ENCODE measurements around the gene PSTPIP2.
A peak's percentile ranks its signal among the peaks of the same experiment; 100 is the strongest.
"Not testable (repeated sequence)": the region's sequence is repeated elsewhere in the genome, so short reads cannot be mapped to it uniquely, and the experiment has no call there.

The PSTPIP2 gene

DNA sequence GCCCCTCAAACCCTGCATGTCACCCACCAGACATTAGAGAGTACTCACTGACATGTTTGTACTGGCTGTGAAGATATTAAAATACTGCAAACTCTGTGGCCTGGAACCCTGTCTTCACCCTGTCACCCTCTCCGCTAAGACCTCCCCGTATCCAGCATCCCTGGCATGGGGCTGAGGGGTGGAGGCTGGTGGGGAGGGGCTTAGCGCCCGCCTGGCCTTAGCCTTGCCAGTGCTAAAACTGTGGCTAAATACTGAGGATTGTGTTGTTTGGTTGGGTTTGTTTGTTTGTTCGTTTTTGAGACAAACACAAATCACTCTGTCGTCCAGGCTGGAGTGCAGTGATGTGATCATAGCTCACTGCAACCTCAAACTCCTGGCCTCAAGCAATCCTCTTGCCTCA lies 1.8 kb downstream of the PSTPIP2 start:
- DNase-seq (ENCODE audit: low read depth in 3 of 3): no peak

DNA sequence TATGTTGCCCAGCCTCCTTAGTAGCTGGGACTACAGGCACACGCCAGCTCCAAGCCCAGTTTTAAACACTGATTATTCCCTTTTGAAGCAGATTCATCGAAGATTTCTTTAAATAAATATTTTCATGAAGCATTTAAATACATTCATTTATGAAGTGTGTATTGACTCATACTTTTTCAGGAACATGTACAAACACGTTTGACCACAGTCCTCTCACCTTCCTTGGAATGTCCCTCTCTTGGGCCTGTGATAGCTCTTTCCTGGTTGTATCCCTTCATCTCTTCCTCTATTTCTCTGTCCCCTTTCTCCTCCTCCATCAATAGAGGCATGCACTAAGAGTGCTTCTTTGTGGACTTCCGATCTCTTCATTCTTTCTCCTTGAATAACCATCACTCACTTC lies 2.5 kb downstream of the PSTPIP2 start:
- no peak for DNase-seq (ENCODE audit: low read depth in 3 of 3)

- DNase-seq (ENCODE audit: low read depth in 3 of 3): no peak
These were observed 3.3 kb downstream of the PSTPIP2 start for GRCh38 chr18:46068763-46069162.

DNA sequence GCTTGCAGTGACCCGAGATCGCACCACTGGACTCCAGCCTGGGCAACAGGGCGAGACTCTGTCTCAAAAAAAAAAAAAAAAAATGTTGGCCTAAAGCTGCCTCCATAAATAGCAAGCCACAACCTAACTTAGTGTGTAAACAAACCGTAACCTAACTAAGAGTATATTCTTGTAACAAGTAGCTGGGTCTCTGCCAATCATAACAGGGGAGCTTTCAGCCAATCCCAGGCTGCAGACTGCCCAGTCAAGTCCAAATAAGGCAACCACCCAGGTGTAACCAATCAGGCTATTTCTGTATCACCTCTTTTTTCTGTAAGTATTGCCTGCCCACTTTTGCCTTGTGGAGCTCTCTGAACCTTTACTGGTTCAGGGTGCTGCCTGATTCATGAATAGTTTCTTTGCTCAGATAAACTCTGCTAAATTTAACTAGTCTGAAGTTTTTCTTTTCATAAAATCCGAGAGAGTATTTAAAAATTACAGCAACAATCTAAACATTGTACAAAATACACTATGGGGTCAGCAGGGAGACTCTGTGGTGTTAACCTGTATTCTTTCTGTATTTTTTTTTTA lies 4.5 kb downstream of the PSTPIP2 start:
- no peak for DNase-seq (ENCODE audit: low read depth in 3 of 3)

DNA sequence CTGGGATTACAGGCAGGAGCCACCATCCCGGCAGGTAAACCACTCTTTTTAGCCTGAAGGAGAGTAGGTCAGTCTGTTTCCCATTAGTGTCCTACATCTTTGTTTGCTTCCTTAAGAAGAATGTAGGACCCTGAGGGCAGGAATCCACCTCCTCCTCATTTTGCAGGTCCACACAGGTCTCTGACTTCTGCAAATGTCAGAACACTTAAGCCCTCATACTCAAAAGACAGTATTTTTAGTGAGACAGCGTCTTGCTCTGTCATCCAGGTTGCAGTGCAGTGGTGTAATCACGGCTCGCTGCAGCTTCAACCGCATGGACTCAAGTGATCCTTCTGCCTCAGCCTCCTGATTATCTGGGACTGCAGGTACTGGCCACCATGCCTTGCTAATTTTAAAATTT lies 9.3 kb downstream of the PSTPIP2 start:
- no peak for DNase-seq (ENCODE audit: low read depth in 3 of 3)

DNA sequence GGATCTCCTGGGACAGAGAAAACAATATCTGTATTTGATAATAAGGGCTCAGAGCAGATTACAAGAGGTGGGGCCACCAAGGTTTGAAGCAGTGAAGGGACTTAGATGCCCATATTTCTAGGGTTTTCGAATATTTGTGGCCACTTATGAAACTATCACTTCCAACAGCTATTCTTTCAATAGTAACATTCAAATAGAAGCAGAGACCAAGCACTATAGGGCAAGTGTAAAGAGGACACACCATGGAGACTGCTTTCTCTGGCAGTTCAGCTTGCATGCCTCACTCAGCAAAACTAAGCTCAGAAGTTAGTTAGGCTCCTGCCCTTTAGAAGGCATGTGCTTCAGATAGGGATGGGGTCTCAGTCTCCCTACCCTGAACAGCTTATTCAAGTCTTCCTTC lies 10.3 kb downstream of the PSTPIP2 start:
- no peak for DNase-seq (ENCODE audit: low read depth in 3 of 3)

DNA sequence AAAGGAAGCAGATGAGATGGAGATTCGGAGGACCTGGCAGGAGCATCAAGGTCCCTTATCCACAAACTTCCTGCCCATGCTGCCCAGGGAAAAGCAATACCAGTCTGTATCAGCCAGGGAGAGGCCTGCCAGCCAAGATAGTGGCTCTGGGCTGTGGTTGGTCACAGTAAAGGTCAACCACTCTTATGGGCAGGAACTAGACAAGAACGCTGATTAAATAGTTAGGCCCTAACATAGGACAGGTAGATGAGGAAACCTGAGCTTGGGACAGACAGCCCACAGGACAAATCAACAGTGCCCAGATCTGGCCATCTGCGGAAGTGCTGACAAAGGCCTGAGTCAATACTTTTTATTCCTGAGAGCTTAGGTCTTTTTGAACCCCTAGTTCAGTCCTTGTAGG lies 10.7 kb downstream of the PSTPIP2 start:
- no peak for DNase-seq (ENCODE audit: low read depth in 3 of 3)

GRCh38 chr18:46060359-46060841 lies 11.7 kb downstream of the PSTPIP2 start:
- no peak for DNase-seq (ENCODE audit: low read depth in 3 of 3)

- DNase-seq (ENCODE audit: low read depth in 3 of 3): no peak
These were observed 16.2 kb downstream of the PSTPIP2 start for GRCh38 chr18:46055838-46056230.

- DNase-seq (ENCODE audit: low read depth in 3 of 3): no peak
These were observed 16.9 kb downstream of the PSTPIP2 start for GRCh38 chr18:46054956-46055837.

GRCh38 chr18:46053368-46054095 lies 18.5 kb downstream of the PSTPIP2 start:
- DNase-seq (ENCODE audit: low read depth in 3 of 3): no peak

DNA sequence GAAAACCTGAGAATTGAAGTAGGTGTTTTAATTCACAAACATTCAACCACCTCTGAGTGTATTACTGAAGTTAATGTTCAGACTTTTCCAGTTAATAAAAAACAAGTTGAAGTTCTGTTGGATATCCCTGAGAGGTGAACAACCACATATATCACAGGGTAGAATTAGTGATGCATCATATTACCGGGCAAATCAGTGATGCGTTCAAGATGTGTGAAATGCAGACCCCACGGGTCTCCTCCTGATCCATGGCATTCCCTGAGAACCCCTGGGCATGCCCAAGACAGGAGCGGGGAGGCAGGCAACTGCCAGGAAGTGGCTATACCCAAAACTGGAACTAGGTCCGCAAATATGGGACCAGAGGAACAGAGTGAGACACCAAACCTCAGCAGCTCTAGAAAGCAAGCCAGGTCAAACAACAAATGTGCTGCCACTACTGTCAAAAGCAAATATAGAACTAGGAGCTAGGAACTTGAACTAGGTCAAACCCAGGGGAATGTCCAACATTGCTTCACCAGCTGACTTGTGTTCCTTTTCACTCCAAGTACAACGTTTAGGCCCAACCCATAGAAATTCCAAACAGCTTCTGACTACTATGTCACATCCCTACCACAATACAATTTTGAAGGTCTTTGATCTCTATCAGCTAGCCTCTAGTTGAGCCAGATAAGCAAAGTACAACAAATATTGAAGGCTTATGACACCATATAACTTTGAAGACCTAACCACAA lies 20.2 kb downstream of the PSTPIP2 start:
- DNase-seq (ENCODE audit: low read depth in 3 of 3): no peak

DNA sequence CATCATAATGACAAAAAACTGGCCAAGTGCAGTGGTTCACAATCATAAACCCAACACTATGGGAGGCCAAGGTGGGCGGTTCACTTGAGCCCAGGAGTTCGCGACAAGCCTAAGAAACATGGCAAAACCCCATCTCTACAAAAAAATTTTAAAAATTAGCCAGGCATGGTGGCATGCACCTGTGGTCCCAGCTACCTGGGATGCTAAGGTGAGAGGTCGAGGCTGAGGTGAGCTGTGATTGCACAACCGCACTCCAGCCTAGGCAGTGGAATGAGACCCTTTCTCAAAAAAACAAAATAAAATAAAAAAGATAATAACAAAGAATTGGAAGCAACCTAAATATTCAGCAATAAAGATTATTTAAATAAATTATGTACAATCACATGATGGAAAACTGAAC lies 21.8 kb downstream of the PSTPIP2 start:
- no peak for DNase-seq (ENCODE audit: low read depth in 3 of 3)

- no peak for DNase-seq (ENCODE audit: low read depth in 3 of 3)
These were observed 23.4 kb downstream of the PSTPIP2 start for GRCh38 chr18:46048641-46049040.

DNA sequence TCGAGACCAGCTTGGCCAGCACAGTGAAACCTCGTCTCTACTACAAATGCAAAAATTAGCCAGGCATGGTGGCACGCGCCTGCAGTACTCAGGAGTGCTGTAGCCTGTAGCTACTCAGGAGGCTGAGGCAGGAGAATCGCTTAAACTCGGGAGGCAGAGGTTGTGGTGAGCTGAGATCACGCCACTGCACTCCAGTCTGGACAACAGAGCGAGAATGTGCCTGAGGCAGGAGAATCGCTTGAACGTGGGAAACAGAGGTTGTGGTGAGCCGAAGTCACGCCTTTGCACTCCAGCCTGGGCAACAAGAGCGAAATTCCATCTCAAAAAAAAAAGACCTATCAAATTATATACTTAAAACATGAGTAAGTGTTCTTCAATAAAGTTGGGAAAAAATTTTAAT lies 24.7 kb downstream of the PSTPIP2 start:
- not testable (repeated sequence) for DNase-seq (ENCODE audit: low read depth in 3 of 3)

DNA sequence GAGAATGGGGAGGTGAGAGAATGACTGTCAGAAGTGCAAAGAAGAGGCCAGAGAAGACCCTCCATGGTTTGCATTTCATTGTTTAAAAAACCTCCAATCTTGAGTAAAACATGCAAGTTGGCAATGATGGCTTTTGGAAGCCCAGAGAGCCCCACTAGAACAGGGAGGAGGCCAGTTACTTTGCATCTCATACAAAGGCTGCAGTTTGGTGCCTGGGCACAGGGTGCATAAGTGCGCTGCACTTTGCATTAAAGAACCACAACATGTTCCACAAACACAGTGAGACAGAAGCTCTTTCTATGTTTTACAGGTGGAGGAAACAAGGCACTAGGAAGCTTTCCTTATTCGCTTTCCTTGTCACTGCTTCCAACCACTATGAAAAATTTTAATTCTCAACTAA lies 25.4 kb downstream of the PSTPIP2 start:
- no peak for DNase-seq (ENCODE audit: low read depth in 3 of 3)

DNA sequence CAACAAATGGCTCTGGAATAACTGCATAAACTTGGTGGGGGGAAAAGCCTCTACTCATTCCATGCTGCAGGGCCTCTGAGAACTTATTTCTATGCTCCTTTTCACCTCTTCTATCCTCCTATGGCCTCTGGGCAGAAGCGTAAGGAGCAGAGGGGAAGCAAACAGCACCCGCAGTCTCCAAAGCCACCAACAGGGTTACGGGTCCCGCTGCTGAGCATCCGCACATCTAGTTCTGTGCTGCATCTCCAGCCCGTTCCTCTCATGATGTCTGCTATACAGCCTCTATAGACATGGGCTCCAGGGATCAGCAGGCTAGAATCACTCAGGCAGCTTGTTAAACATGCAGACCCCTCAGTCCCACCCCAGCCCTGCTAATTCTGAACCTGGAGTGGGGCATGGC lies 25.9 kb downstream of the PSTPIP2 start:
- DNase-seq (ENCODE audit: low read depth in 3 of 3): no peak

DNA sequence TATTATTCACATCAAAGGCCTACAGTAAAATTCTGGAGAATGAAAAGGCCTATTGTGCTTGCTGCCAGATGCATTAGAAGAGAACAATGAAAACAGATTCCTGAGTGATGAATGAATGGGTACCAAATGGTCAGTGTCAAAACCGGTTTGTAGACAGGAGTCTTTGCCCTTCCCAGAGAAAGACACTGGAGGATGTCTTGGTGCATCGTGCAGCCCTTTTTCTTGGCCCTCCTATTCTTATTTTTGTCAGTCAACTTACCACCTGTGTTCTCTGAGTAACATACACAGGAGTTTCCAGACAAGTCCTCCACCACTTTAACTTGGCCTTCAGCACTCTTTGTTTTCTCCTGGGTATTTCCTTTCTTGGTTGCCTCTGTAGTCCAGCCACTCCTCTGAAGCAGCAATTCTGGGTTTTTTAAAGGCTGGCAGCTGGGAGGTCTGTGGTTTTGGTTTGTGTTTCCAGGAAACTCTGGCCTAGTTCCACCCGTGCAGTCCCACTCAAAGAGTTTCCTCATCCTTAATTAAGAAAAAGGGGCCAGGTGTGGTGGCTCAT lies 29.4 kb downstream of the PSTPIP2 start:
- DNase-seq (ENCODE audit: low read depth in 3 of 3): peak in 1 of 3 experiments; percentile 17

- DNase-seq (ENCODE audit: low read depth in 3 of 3): no peak
These were observed 31.3 kb downstream of the PSTPIP2 start for GRCh38 chr18:46040747-46041104.

GRCh38 chr18:46040033-46040746 lies 31.9 kb downstream of the PSTPIP2 start:
- no peak for DNase-seq (ENCODE audit: low read depth in 3 of 3)

Data from stimulated activated CD4-positive, alpha-beta T cell treated with anti-CD3 and anti-CD28 coated beads, TNF-alpha, amount 100 ng/mL, for 24 hours (primary cell).